ENCODE data around the gene NSD1.
A peak's percentile ranks its signal among the peaks of the same experiment; 100 is the strongest.
"Not testable (repeated sequence)": the region's sequence is repeated elsewhere in the genome, so short reads cannot be mapped to it uniquely, and the experiment has no call there.

Gene NSD1

DNA sequence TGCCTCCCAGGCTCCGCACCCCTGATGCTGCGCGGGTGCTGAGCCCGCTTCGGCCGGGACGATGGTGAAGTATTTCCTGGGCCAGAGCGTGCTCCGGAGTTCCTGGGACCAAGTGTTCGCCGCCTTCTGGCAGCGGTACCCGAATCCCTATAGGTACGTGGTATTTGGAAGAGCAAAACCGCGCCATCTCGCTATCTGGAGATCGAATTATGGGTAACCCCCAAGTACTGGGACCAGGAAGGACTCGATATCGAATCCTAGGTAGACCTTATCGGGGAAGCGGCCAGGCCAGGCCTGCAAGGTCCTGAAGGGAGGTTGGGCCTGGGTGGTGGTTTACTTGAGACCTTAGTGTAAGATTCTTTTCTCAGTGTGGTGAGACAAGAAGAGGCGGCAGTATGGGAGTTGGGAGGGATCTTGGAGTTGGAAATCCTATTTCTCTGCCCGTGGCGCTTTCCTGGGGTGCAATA is 170.4 kb downstream of the NSD1 start:
- Histone ChIP-seq H3K27ac (ENCODE audit: low read depth, low read length) (peak overlapping the region; percentile 78), H3K4me3 (ENCODE audit: low read depth in 1 of 2, low read length in 2 of 2) (peak overlapping the region; percentile 85 to 93), H3K9me3 (ENCODE audit: control insufficient read depth in 1 of 2, low read length in 2 of 2) (no peaks in the 10 kb centered on the region), H3K9ac (ENCODE audit: low read depth in 1 of 2, low read length in 2 of 2) (peak overlapping the region; percentile 67 to 94), H3K36me3 (ENCODE audit: control insufficient read depth in 1 of 2, insufficient read depth in 2 of 2, low read length in 2 of 2) (peaks cover 12 to 30% of the 10 kb centered on the region in 2 donors), H3K4me1 (ENCODE audit: control insufficient read depth in 1 of 2, insufficient read depth in 2 of 2, low read length in 2 of 2) (peaks cover 50 to 64% of the 10 kb centered on the region in 2 donors), H3K27me3 (ENCODE audit: control insufficient read depth in 1 of 2, insufficient read depth in 2 of 2, low read length in 2 of 2) (no peaks in the 10 kb centered on the region)

DNA sequence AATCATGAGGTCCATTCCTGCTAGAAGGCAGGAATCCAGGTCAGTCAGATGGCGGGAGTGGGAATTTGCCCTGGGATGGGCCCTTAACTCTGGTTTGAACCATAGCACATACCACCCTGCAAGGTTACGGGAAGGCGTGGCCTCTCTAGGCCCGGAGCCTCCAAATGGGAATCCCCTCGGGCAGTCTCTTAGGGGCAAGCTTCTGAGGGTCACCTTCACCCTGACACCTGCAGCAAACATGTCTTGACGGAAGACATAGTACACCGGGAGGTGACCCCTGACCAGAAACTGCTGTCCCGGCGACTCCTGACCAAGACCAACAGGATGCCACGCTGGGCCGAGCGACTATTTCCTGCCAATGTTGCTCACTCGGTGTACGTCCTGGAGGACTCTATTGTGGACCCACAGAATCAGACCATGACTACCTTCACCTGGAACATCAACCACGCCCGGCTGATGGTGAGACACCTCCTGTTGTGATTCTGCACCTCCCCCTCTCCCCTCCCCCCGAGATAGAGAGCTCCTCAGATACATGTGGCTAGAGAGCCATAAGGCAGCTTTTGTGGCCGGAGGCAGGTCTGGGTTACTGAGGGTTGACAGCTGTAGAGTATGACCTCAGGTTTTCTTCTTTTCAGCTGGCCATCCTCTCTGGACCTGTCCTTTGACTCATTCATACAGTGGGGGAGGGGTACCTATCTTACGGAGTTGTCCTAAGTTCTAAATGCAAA is 171.0 kb downstream of the NSD1 start:
- no peaks in the 10 kb centered on the region for H3K27me3 ChIP-seq (ENCODE audit: control insufficient read depth in 1 of 2, insufficient read depth in 2 of 2, low read length in 2 of 2)
- no peaks in the 10 kb centered on the region for H3K9me3 ChIP-seq (ENCODE audit: control insufficient read depth in 1 of 2, low read length in 2 of 2)
- peak overlapping the region; percentile 67 to 94 for H3K9ac ChIP-seq (ENCODE audit: low read depth in 1 of 2, low read length in 2 of 2)
- peak overlapping the region; percentile 78 for H3K27ac ChIP-seq (ENCODE audit: low read depth, low read length)
- peaks cover 12 to 30% of the 10 kb centered on the region in 2 donors for H3K36me3 ChIP-seq (ENCODE audit: control insufficient read depth in 1 of 2, insufficient read depth in 2 of 2, low read length in 2 of 2)
- peak overlapping the region; percentile 85 to 93 for H3K4me3 ChIP-seq (ENCODE audit: low read depth in 1 of 2, low read length in 2 of 2)
- H3K4me1 ChIP-seq (ENCODE audit: control insufficient read depth in 1 of 2, insufficient read depth in 2 of 2, low read length in 2 of 2) = peaks cover 49 to 58% of the 10 kb centered on the region in 2 donors

DNA sequence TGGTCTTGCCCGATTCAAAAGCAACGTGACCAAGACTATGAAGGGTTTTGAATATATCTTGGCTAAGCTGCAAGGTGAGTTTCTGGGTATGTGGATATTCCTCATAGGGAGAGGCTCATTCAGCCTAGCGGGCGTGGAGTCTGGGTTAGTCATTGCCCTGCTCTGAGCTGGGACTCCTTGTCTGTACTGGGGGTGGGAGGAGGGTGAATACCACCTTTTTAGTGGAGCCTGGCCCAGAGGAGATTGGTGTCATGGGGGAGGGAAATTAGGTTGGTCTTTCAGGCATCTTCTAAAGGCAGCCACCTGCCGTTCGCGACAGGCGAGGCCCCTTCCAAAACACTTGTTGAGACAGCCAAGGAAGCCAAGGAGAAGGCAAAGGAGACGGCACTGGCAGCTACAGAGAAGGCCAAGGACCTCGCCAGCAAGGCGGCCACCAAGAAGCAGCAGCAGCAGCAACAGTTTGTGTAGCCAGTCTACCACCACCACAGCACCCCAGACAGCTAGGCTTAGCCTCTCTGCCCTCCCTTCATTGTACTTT is 172.6 kb downstream of the NSD1 start:
- H3K9ac ChIP-seq (ENCODE audit: low read depth in 1 of 2, low read length in 2 of 2); H3K27ac ChIP-seq (ENCODE audit: low read depth, low read length); H3K9me3 ChIP-seq (ENCODE audit: control insufficient read depth in 1 of 2, low read length in 2 of 2); H3K27me3 ChIP-seq (ENCODE audit: control insufficient read depth in 1 of 2, insufficient read depth in 2 of 2, low read length in 2 of 2): not testable (repeated sequence)
- Histone ChIP-seq H3K4me1 (ENCODE audit: control insufficient read depth in 1 of 2, insufficient read depth in 2 of 2, low read length in 2 of 2) (peaks cover 51 to 56% of the 10 kb centered on the region in 2 donors), H3K4me3 (ENCODE audit: low read depth in 1 of 2, low read length in 2 of 2) (peak overlapping the region in 1 of 2 donors; percentile 25), H3K36me3 (ENCODE audit: control insufficient read depth in 1 of 2, insufficient read depth in 2 of 2, low read length in 2 of 2) (peaks cover 12 to 30% of the 10 kb centered on the region in 2 donors)

GRCh38 chr5:177306674-177307543 is 173.3 kb downstream of the NSD1 start:
- Histone ChIP-seq H3K27ac (ENCODE audit: low read depth, low read length) (no peak overlapping the region), H3K4me1 (ENCODE audit: control insufficient read depth in 1 of 2, insufficient read depth in 2 of 2, low read length in 2 of 2) (peaks cover 43 to 53% of the 10 kb centered on the region in 2 donors)

DNA sequence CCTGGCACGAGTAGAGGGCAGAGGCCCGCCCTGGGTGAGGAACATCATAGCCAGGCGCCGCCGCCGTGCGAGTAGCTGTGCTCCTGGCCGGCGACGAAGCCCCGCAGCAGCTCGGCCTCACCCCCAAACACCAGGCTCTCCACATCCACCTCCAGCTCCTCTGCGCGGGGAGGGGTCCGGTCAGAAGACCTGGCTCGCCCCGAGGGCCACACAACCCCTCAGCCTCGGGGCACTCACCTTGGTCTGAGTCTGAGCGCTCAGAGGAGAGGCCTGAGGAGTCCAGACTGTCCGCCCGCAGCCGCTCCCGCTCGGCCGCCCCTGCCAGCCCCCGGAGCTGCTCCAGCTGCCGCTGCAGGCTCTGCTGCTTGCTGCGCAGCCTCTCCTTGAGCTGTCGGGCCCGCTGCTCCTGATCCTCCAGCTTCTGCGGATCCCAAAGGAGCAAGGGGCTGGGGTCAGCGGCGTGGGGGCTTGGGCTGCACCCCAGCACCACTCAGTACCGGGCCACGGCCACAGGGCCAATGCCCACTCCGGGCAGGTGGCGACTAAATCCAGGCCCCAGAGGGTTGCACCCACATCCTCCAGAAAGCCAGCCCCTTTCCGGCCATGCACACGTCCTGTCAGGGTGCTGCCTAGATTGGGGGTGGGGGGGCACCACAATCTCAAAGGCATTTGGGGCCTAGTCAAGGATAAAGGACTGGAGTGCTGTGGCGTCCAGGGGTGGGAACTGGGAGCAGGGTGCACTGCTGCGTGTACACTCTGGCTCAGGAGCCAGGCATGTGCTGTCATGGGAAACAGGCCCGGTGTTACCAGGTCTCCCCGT is 174.2 kb downstream of the NSD1 start:
- Histone ChIP-seq H3K4me3 (ENCODE audit: low read depth in 1 of 2, low read length in 2 of 2) (no peak overlapping the region), H3K9ac (ENCODE audit: low read depth in 1 of 2, low read length in 2 of 2) (no peak overlapping the region), H3K36me3 (ENCODE audit: control insufficient read depth in 1 of 2, insufficient read depth in 2 of 2, low read length in 2 of 2) (peaks cover 12 to 30% of the 10 kb centered on the region in 2 donors), H3K9me3 (ENCODE audit: control insufficient read depth in 1 of 2, low read length in 2 of 2) (no peaks in the 10 kb centered on the region), H3K4me1 (ENCODE audit: control insufficient read depth in 1 of 2, insufficient read depth in 2 of 2, low read length in 2 of 2) (peaks cover 40 to 50% of the 10 kb centered on the region in 2 donors), H3K27ac (ENCODE audit: low read depth, low read length) (no peak overlapping the region), H3K27me3 (ENCODE audit: control insufficient read depth in 1 of 2, insufficient read depth in 2 of 2, low read length in 2 of 2) (no peaks in the 10 kb centered on the region)

More at GRCh38 chr5:177306674-177307543, 173.3 kb downstream of the NSD1 start:
- Histone ChIP-seq H3K36me3 (ENCODE audit: control insufficient read depth in 1 of 2, insufficient read depth in 2 of 2, low read length in 2 of 2) (peaks cover 12 to 30% of the 10 kb centered on the region in 2 donors), H3K9me3 (ENCODE audit: control insufficient read depth in 1 of 2, low read length in 2 of 2) (no peaks in the 10 kb centered on the region), H3K27me3 (ENCODE audit: control insufficient read depth in 1 of 2, insufficient read depth in 2 of 2, low read length in 2 of 2) (no peaks in the 10 kb centered on the region), H3K9ac (ENCODE audit: low read depth in 1 of 2, low read length in 2 of 2) (no peak overlapping the region), H3K4me3 (ENCODE audit: low read depth in 1 of 2, low read length in 2 of 2) (no peak overlapping the region)

DNA sequence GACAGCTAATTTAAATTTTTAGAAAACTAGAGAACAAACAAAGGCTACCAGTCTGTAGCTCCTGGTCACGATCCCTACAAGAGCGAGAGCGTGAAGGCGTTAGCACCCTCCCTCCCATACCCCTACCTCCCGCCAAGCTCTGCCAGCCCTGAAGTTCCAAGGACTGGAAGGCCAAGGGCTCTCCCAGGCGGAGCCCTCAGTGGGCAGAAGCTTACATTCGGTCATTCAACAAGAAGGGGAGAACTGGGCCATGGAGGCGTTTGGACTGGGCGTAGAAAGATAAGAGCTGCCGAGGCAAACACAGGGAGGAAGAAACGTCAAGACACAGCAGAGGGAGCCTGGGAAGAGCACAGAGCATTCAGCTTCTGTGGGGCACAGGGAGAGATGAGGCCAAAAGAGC is 175.2 kb downstream of the NSD1 start:
- Histone ChIP-seq H3K4me3 (ENCODE audit: low read depth in 1 of 2, low read length in 2 of 2) (no peak overlapping the region), H3K9me3 (ENCODE audit: control insufficient read depth in 1 of 2, low read length in 2 of 2) (no peaks in the 10 kb centered on the region), H3K4me1 (ENCODE audit: control insufficient read depth in 1 of 2, insufficient read depth in 2 of 2, low read length in 2 of 2) (peaks cover 41 to 54% of the 10 kb centered on the region in 2 donors), H3K27me3 (ENCODE audit: control insufficient read depth in 1 of 2, insufficient read depth in 2 of 2, low read length in 2 of 2) (no peaks in the 10 kb centered on the region), H3K27ac (ENCODE audit: low read depth, low read length) (no peak overlapping the region), H3K36me3 (ENCODE audit: control insufficient read depth in 1 of 2, insufficient read depth in 2 of 2, low read length in 2 of 2) (peaks cover 12 to 30% of the 10 kb centered on the region in 2 donors), H3K9ac (ENCODE audit: low read depth in 1 of 2, low read length in 2 of 2) (no peak overlapping the region)

DNA sequence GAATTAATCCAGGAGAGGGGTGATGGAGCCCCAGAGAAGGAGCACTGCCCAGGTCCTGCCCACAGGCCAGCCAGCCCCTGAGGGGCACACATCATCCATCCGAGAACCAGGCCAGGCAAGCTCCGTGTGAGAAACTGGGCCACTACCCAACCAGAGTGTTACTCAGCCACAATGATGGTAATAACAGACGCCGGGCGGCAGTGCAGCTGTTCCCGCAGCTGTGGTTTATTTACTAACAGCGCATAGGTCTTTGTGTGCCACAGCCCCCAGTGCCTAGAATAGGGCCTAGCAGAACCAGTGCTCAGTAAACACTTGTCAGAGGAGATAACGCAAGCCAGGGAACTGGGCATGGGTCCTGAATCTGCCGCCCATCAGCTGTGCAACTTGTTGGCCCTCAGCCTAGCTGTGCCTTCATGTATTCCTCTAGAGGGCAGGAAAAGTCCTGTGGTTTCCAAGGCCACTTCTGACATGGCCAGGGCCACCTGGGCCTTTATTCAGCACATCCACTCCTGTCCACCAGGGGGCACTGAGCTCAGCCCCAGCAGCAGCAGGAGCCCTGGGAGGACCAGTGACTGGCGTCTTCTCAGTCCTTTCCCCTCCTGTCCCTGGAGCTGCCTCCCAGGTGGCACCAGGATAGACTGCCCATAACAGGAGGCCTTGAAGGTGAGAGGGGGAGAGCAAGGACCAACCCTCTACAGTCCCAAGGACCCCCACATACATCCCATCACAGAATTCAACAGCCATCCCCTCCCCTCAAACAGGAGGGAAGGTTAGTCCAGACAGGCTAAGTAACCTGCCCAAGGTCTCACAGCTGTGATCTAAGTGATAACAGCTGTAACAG is 176.0 kb downstream of the NSD1 start:
- Histone ChIP-seq H3K36me3 (ENCODE audit: control insufficient read depth in 1 of 2, insufficient read depth in 2 of 2, low read length in 2 of 2) (peaks cover 12 to 30% of the 10 kb centered on the region in 2 donors), H3K27ac (ENCODE audit: low read depth, low read length) (no peak overlapping the region), H3K4me1 (ENCODE audit: control insufficient read depth in 1 of 2, insufficient read depth in 2 of 2, low read length in 2 of 2) (peaks cover 41 to 48% of the 10 kb centered on the region in 2 donors), H3K4me3 (ENCODE audit: low read depth in 1 of 2, low read length in 2 of 2) (peak overlapping the region in 1 of 2 donors; percentile 8), H3K9me3 (ENCODE audit: control insufficient read depth in 1 of 2, low read length in 2 of 2) (no peaks in the 10 kb centered on the region), H3K27me3 (ENCODE audit: control insufficient read depth in 1 of 2, insufficient read depth in 2 of 2, low read length in 2 of 2) (no peaks in the 10 kb centered on the region), H3K9ac (ENCODE audit: low read depth in 1 of 2, low read length in 2 of 2) (no peak overlapping the region)

GRCh38 chr5:177310332-177310731 is 176.8 kb downstream of the NSD1 start:
- Histone ChIP-seq H3K9ac (ENCODE audit: low read depth in 1 of 2, low read length in 2 of 2) (no peak overlapping the region), H3K27ac (ENCODE audit: low read depth, low read length) (no peak overlapping the region), H3K9me3 (ENCODE audit: control insufficient read depth in 1 of 2, low read length in 2 of 2) (no peaks in the 10 kb centered on the region), H3K4me1 (ENCODE audit: control insufficient read depth in 1 of 2, insufficient read depth in 2 of 2, low read length in 2 of 2) (peaks cover 34 to 41% of the 10 kb centered on the region in 2 donors), H3K27me3 (ENCODE audit: control insufficient read depth in 1 of 2, insufficient read depth in 2 of 2, low read length in 2 of 2) (no peaks in the 10 kb centered on the region), H3K36me3 (ENCODE audit: control insufficient read depth in 1 of 2, insufficient read depth in 2 of 2, low read length in 2 of 2) (peaks cover 12 to 24% of the 10 kb centered on the region in 2 donors), H3K4me3 (ENCODE audit: low read depth in 1 of 2, low read length in 2 of 2) (peak overlapping the region; percentile 71 to 74)
